Hair follicular keratinocyte (primary cell): ENCODE data around the gene SLC11A2. TPM values are rescaled to one million over a fixed set of nuclear protein-coding genes. Genes with fewer than 3 reads are reported as not detected.

Source experiments
- total RNA-seq: library from RNA; depleted of rRNA; stranded (reverse); fragments of >200 nt; gene quantifications from 2 replicates; pipeline ENCODE4 v1.2.3, GENCODE V29; 2015

SLC11A2 gene
- total RNA-seq = 21.9 and 25.5 TPM in 2 replicates

DNA sequence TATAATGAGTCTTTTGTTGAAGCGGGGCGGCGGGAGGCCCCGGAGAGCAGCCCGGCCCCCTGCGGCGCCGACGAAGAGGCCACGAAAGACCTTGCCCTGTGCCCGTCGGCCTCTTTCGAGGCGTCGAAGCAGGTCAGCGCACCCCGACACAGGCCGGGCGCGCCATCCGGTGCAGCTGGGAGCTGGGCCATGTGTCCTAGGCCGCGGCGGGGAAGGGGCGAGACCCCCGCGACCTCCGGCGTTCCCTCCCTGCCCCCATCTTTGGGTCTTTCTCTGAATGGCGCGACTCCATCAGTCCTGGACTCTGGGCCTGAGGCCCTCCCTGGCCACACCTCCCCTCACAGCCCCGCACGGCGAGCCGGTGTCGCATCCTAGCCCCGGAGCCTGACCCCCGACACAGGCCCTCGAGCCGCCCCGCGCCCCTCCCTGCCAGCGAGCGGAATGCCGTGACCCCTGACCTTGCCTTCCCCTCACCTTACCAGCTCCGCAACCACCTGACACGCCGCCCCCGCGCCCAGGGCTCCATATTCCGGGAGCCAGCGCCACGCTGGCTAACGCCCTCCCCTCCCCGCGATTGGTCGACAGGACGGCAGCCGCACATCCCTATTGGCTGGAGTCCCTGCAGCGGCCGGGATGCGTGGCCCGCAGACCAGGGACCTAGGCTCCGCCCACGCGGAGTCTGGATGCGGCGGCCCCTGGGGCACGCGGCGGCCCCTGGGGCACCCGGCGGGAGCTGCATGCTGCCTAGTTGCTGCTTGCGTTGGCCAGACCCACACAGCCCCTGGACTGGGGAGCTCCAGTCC, at the start of gene SLC11A2:
Gene SLC11A2, minus strand, starts transcription at position 549 of the 803 bp plus-strand sequence. CDS start 15,656 bp downstream, outside the sequence.

DNA sequence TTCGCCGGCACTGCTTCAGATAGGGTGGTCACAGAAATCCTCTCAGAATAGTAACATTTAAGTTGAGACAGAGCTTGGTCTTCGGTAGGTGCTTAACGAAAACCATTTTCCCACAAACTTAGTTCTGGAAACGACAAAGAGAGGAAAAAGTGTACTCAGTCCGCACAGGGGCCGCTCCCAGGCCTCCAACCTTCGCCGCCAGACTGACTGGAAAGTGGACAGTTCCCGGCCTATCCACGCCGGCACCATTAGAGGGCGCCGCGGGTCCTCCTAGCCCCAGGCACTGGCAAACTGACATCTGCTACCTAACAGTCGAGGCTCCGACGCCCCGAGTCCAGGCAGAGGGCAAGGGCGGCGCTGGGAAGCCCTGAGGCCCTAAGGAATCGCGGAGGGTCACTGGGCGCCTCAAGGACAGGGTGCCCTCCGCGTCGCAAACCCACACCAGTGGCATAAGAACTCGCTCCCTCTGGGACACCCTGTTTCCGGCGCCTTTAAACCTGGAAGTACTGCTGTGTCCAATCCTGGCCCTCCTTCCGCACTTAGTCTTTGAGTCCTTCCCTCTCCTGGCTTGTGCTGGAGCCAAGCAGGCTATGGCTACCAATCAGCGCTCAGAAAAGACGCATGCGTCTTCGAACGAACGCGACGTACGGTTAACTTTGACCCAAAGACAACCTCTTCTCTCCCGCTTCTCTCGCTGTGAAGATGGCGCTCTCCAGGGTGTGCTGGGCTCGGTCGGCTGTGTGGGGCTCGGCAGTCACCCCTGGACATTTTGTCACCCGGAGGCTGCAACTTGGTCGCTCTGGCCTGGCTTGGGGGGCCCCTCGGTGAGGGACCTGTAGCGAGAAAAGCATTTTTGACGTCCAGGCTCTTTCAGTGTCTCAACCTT, 21.7 kb upstream of the SLC11A2 start, which contains the start of gene LETMD1:
Gene LETMD1, plus strand, starts transcription at position 673 of the 886 bp plus-strand sequence. Its CDS starts 30 bp downstream, at position 703.

DNA sequence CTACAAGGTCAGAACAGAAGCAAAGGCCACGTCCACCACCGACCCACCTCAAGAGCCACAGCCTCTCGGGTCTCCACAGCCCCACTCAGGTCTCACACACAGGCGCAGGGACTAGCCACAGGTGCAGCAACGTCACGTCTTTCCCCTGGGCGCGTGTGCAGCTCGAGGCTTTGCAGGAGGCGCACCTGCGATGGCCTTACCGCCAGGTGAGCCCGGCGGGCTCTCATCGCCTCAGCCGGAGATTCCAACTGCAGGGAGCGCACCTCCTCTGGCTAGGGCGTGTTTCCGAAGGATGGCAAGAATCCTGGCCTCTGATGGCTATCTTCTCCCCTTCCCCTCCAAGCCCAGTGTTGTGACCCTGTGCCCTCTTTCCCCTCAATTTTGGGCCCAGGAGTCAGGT, 73.7 kb downstream of the SLC11A2 start, which contains the start of gene HIGD1C:
Gene HIGD1C, plus strand, starts transcription at position 35 of the 400 bp plus-strand sequence. CDS start 1,455 bp downstream, outside the sequence.

Other genes starting within 250 kb of the SLC11A2 start
- not detected in 2 replicates for gene TMPRSS12, start 183.5 kb downstream of the SLC11A2 start, total RNA-seq
- not detected in 2 replicates for gene HIGD1C, start 73.8 kb downstream of the SLC11A2 start, total RNA-seq
- 33.3 and 46.8 TPM in 2 replicates for gene LETMD1, start 21.9 kb upstream of the SLC11A2 start, total RNA-seq
- 14.9 and 19.0 TPM in 2 replicates for gene CSRNP2, start 57.2 kb upstream of the SLC11A2 start, total RNA-seq
- gene TFCP2, start 146.8 kb upstream of the SLC11A2 start, total RNA-seq = 8.7 and 8.9 TPM in 2 replicates
- gene POU6F1, start 191.7 kb upstream of the SLC11A2 start, total RNA-seq = 0.57 and 1.2 TPM in 2 replicates
- 157 and 166 TPM in 2 replicates for gene DAZAP2, start 212.4 kb upstream of the SLC11A2 start, total RNA-seq
- 21.9 and 23.0 TPM in 2 replicates for gene SMAGP, start 244.0 kb upstream of the SLC11A2 start, total RNA-seq